Transverse colon (tissue), 4 donors: ENCODE measurements around the gene ZPLD1.

ENCODE experiments used
- POLR2A ChIP-seq: fragments of 450-650 bp; IDR thresholded peaks from one replicate; pipeline ENCODE4 v1.6.1; 2016; ENCODE audit warnings: antibody characterized with exemption, mild to moderate bottlenecking, moderate library complexity
- POLR2AphosphoS5 ChIP-seq, 3 donors: sonication (generic); formaldehyde crosslinking; IDR thresholded peaks; one replicate each; pipeline ENCODE4 v1.6.1; 2016; ENCODE audit warnings: antibody characterized with exemption in 3 of 3
- TF ChIP-seq, protein P1 (sequence below), 5 experiments: fragments of 200-600 bp in 3 of 5; fragments of 450-650 bp in 2 of 5; sonication (generic) in 3 of 5; IDR thresholded peaks; 1 replicate in 2 of 5; 2 replicates in 3 of 5; pipeline ENCODE4 v1.5.1; 2016 to 2017; ENCODE audit warnings: antibody characterized with exemption in 5 of 5, inconsistent platforms in 3 of 5, mild to moderate bottlenecking in 2 of 5, moderate library complexity in 1 of 5

DNA sequence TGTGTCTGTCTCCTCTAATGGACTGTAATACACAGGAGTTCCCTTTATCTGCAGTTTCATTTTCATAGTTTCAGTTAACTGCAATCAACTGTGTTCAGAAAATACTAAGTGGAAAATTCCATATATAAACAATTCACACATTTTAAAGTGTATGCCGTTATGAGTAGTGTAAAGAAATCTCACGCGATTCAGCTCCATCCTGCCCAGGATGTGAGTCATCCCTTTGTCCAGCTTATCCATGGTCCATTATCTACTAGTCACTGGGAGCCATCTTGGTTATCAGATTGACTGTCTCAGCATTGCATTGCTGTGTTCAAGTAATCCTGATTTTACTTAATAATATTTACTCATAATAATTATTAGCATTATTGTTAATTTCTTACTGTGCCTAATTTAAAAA is 14.5 kb downstream of the ZPLD1 start:
- TF ChIP-seq, protein P1, sequence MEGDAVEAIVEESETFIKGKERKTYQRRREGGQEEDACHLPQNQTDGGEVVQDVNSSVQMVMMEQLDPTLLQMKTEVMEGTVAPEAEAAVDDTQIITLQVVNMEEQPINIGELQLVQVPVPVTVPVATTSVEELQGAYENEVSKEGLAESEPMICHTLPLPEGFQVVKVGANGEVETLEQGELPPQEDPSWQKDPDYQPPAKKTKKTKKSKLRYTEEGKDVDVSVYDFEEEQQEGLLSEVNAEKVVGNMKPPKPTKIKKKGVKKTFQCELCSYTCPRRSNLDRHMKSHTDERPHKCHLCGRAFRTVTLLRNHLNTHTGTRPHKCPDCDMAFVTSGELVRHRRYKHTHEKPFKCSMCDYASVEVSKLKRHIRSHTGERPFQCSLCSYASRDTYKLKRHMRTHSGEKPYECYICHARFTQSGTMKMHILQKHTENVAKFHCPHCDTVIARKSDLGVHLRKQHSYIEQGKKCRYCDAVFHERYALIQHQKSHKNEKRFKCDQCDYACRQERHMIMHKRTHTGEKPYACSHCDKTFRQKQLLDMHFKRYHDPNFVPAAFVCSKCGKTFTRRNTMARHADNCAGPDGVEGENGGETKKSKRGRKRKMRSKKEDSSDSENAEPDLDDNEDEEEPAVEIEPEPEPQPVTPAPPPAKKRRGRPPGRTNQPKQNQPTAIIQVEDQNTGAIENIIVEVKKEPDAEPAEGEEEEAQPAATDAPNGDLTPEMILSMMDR (IDR thresholded peaks at IDR 0.05), result no peak
- TF ChIP-seq POLR2A (no peak), POLR2AphosphoS5 (IDR thresholded peaks at IDR 0.05) (no peak)
